Liver (tissue), 9 donors: ENCODE results near the gene PHF19. TPM values are rescaled to one million over a fixed set of nuclear protein-coding genes. Genes with fewer than 3 reads are reported as not detected.

Experiments
- DNase-seq: peaks from one replicate; pipeline ENCODE4 v3.0.0-alpha.2; 2017; ENCODE audit warnings: low spot score
- H3K27ac ChIP-seq, 2 donors: one replicate each; pipeline ENCODE4 v1.7.0; 2013; ENCODE audit warnings: inconsistent platforms in 2 of 2, low read length in 2 of 2, control low read depth in 1 of 2, low read depth in 1 of 2, mild to moderate bottlenecking in 1 of 2
- H3K27me3 ChIP-seq, 4 donors: one replicate each; pipeline versions ENCODE4 v1.6.1 to v1.7.0; 2013; ENCODE audit warnings: low read length in 3 of 4, inconsistent platforms in 1 of 4, mild to moderate bottlenecking in 1 of 4, moderate library complexity in 1 of 4; ENCODE audit not compliant: control insufficient read depth in 4 of 4, insufficient read depth in 4 of 4
- H3K36me3 ChIP-seq, 4 donors: one replicate each; pipeline versions ENCODE4 v1.6.1 to v1.7.0; 2013; ENCODE audit warnings: low read length in 3 of 4, mild to moderate bottlenecking in 3 of 4, low read depth in 1 of 4, moderate library complexity in 1 of 4; ENCODE audit not compliant: control insufficient read depth in 4 of 4, insufficient read depth in 3 of 4
- H3K4me1 ChIP-seq, 4 donors: one replicate each; pipeline versions ENCODE4 v1.6.1 to v1.7.0; 2013; ENCODE audit warnings: low read length in 3 of 4, mild to moderate bottlenecking in 3 of 4, moderate library complexity in 1 of 4; ENCODE audit not compliant: control insufficient read depth in 4 of 4, insufficient read depth in 4 of 4
- H3K4me3 ChIP-seq, 3 donors: one replicate each; pipeline versions ENCODE4 v1.6.1 to v1.7.0; 2013; ENCODE audit warnings: low read length in 3 of 3, control low read depth in 1 of 3, low read depth in 1 of 3, mild to moderate bottlenecking in 1 of 3
- H3K9ac ChIP-seq, 2 donors: one replicate each; pipeline ENCODE4 v1.7.0; 2013; ENCODE audit warnings: low read length in 2 of 2, mild to moderate bottlenecking in 2 of 2, moderate library complexity in 2 of 2, control low read depth in 1 of 2, low read depth in 1 of 2
- H3K9me3 ChIP-seq, 4 donors: one replicate each; pipeline versions ENCODE4 v1.6.1 to v1.7.0; 2013; ENCODE audit warnings: low read length in 3 of 4; ENCODE audit not compliant: control insufficient read depth in 4 of 4
- CTCF ChIP-seq: fragments of 150-350 bp; IDR thresholded peaks from 2 replicates; pipeline ENCODE4 v1.5.1; 2017; ENCODE audit warnings: improper control_type of control experiment, low read depth, low read length; ENCODE audit not compliant: missing input control
- EGR1 ChIP-seq, 2 donors: IDR thresholded peaks; 2 replicates each; pipeline ENCODE4 v1.6.1; 2016 to 2018; ENCODE audit warnings: antibody characterized with exemption in 2 of 2, low read depth in 2 of 2
- FOXA2 ChIP-seq: IDR thresholded peaks from 2 replicates; pipeline ENCODE4 v1.6.1; 2016; ENCODE audit warnings: antibody characterized with exemption
- GABPA ChIP-seq, 2 donors: IDR thresholded peaks in 1 of 2; conservative IDR thresholded peaks in 1 of 2; 2 replicates each; pipeline ENCODE4 v1.6.1; 2016; ENCODE audit warnings: antibody characterized with exemption in 2 of 2, mild to moderate bottlenecking in 1 of 2, moderate library complexity in 1 of 2
- HNF4A ChIP-seq, 2 donors: conservative IDR thresholded peaks; 2 replicates each; pipeline ENCODE4 v1.6.1; 2016; ENCODE audit warnings: antibody characterized with exemption in 2 of 2, mild to moderate bottlenecking in 2 of 2
- MAX ChIP-seq: IDR thresholded peaks from 2 replicates; pipeline ENCODE4 v1.6.1; 2016; ENCODE audit warnings: antibody characterized with exemption
- NR2F2 ChIP-seq: IDR thresholded peaks from 2 replicates; pipeline ENCODE4 v1.6.1; 2016; ENCODE audit warnings: antibody characterized with exemption
- RAD21 ChIP-seq, 2 donors: IDR thresholded peaks; 2 replicates each; pipeline ENCODE4 v1.6.1; 2016; ENCODE audit warnings: antibody characterized with exemption in 2 of 2, mild to moderate bottlenecking in 2 of 2
- REST ChIP-seq: IDR thresholded peaks from 2 replicates; pipeline ENCODE4 v1.6.1; 2016; ENCODE audit warnings: antibody characterized with exemption, mild to moderate bottlenecking
- RXRA ChIP-seq, 2 donors: IDR thresholded peaks; 2 replicates each; pipeline ENCODE4 v1.6.1; 2017 to 2018; ENCODE audit warnings: antibody characterized with exemption in 2 of 2, mild to moderate bottlenecking in 1 of 2
- SP1 ChIP-seq: IDR thresholded peaks from 2 replicates; pipeline ENCODE4 v1.6.1; 2018; ENCODE audit warnings: antibody characterized with exemption, mild to moderate bottlenecking
- YY1 ChIP-seq: IDR thresholded peaks from 2 replicates; pipeline ENCODE4 v1.6.1; 2016; ENCODE audit warnings: antibody characterized with exemption, mild to moderate bottlenecking
- WGBS: extraction: QIAGEN DNeasy Blood & Tissue Kit; methylation state at CpG from one replicate; pipeline ENCODE4 v1.1.7; 2013; 5-methylcytosine and 5-hydroxymethylcytosine counted together
- polyA plus RNA-seq, 2 donors: library from polyadenylated mRNA; stranded (reverse) in 1 of 2; unstranded in 1 of 2; fragments of 200-250 nt in 1 of 2; fragments of >200 nt in 1 of 2; fragmentation: Nextera tagmentation in 1 of 2; extraction: Ambion mirVana in 1 of 2; gene quantifications; one replicate each; pipeline versions ENCODE4 v1.2.1 to v1.2.3, GENCODE V29; 2013 to 2015
- total RNA-seq, 2 donors: library from RNA; depleted of rRNA; stranded (reverse); fragments of >200 nt; gene quantifications; one replicate each; pipeline ENCODE4 v1.2.3, GENCODE V29; 2014
- TF ChIP-seq, protein P1 (sequence below): IDR thresholded peaks from 2 replicates; pipeline ENCODE4 v1.6.1; 2016; ENCODE audit warnings: antibody characterized with exemption
- donor health status: healthy.
- donor health status: healthy.
- donor health status: healthy.
- donor health status: healthy.
- donor health status: healthy.

Gene PHF19
- total and polyA plus RNA-seq, 4 donors, result 1.9 to 16.0 (median 3.5) TPM

DNA sequence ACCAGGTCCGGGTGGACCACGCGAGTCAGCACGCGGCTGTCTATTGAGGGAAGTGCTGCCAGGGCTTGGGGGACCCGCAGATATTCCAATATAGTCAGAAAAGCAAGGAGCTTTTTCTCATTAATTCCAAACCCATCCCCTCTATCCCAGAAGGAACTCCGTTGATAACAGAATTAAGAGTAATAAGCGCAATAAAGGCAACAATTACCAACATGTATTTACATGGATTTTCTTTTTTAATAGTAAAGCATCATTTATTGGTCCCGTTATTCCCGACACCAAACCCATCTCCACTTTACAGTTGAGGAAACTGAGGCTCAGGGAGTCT is 7.7 kb downstream of the PHF19 start:
- H3K27ac ChIP-seq, result peak overlapping the region; percentile 60 to 71
- peak overlapping the region in 1 of 2 donors; percentile 50 for H3K9ac ChIP-seq
- H3K27me3 ChIP-seq, result no peaks in the 10 kb centered on the region
- H3K36me3 ChIP-seq, result no peaks in the 10 kb centered on the region
- TF ChIP-seq EGR1 (IDR thresholded peaks at IDR 0.05; ENCODE audit: low read depth in 2 of 2), result no peak
- H3K9me3 ChIP-seq, result no peaks in the 10 kb centered on the region
- H3K4me3 ChIP-seq, result peak overlapping the region; percentile 73 to 82 (median 80)
- no peak for DNase-seq
- WGBS, result 35% methylated on average over 10 of the region's 10 CpGs
- peaks cover 0 to 16% (median 7%) of the 10 kb centered on the region in 4 donors for H3K4me1 ChIP-seq

DNA sequence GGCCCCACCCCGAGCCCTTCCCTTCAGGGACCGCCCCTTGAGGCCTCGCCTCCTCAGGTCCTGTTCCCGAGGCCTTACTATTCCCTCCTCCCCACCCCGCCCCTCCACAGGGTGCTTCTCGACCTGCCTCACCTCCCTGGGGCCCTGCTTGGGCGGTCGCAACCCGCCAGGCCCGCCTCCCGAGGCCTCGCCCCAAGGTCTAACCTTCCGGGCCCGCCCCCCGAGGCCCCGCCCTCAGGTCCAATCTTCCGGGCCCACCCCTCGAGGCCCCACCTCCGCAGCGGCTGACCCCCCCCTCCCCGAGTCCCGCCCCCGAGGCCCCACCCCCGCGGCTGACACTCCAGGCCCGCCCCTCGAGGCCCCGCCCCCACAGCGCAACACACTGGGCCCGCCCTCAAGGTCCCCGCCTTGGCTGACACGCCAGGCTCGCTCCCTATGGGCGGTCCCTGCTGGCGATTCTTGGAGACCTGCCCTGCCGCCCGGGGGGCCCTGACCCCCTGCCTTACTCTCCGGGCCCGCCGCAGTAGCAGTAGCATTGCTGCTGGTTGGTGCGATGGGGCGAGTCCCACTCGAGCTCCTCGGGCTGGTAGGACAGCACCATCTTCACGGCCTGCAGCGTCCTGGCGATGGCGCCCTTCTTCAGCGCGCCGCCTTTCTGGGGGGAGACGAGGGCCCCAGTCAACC is 8.2 kb downstream of the PHF19 start:
- 3% methylated on average over 52 of the region's 52 CpGs for WGBS
- no peak for TF ChIP-seq CTCF
- peak; percentile 81 for TF ChIP-seq SP1
- peak; percentile 49 for TF ChIP-seq YY1
- TF ChIP-seq, protein P1, sequence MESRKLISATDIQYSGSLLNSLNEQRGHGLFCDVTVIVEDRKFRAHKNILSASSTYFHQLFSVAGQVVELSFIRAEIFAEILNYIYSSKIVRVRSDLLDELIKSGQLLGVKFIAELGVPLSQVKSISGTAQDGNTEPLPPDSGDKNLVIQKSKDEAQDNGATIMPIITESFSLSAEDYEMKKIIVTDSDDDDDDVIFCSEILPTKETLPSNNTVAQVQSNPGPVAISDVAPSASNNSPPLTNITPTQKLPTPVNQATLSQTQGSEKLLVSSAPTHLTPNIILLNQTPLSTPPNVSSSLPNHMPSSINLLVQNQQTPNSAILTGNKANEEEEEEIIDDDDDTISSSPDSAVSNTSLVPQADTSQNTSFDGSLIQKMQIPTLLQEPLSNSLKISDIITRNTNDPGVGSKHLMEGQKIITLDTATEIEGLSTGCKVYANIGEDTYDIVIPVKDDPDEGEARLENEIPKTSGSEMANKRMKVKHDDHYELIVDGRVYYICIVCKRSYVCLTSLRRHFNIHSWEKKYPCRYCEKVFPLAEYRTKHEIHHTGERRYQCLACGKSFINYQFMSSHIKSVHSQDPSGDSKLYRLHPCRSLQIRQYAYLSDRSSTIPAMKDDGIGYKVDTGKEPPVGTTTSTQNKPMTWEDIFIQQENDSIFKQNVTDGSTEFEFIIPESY, result no peak
- peak; percentile 32 to 39 for TF ChIP-seq HNF4A (conservative IDR thresholded peaks at IDR 0.05)
- TF ChIP-seq GABPA (IDR thresholded peaks at IDR 0.05 in 1 of 2, conservative IDR thresholded peaks at IDR 0.05 in 1 of 2), result peak in 1 of 2 donors; percentile 65
- peak; percentile 48 to 57 for TF ChIP-seq RAD21 (IDR thresholded peaks at IDR 0.05)
- peak in 1 of 2 donors; percentile 37 for TF ChIP-seq RXRA (IDR thresholded peaks at IDR 0.05)
- H3K9me3 ChIP-seq, result no peaks in the 10 kb centered on the region
- H3K27me3 ChIP-seq, result no peaks in the 10 kb centered on the region
- DNase-seq, result peak; percentile 100
- H3K4me3 ChIP-seq, result peak overlapping the region; percentile 73 to 82 (median 80)
- peaks cover 0 to under 1% (median 0%) of the 10 kb centered on the region in 4 donors for H3K36me3 ChIP-seq
- H3K27ac ChIP-seq, result peak overlapping the region; percentile 60 to 71
- peak overlapping the region in 1 of 2 donors; percentile 50 for H3K9ac ChIP-seq
- peaks cover 0 to 16% (median 7%) of the 10 kb centered on the region in 4 donors for H3K4me1 ChIP-seq

DNA sequence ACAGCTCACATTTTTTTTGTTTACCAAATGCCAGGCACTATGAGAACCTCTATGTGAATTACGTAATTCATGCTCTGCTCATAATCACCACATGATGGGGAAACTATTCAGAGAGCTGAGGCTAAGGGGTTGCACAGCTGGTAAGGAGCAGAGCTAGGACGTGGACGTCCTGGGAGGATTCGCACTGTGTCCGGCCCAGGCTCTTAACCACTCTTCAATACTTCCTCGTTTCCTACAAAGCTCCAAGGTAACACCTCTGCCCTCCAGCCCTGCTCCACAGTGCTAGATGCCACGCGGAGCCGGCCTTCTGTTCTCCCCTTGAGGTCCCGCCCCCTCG is 8.7 kb downstream of the PHF19 start:
- H3K36me3 ChIP-seq, result peaks cover 0 to 2% (median 0%) of the 10 kb centered on the region in 4 donors

More for the DNA sequence above, 8.7 kb downstream of the PHF19 start:
- 21% methylated on average over 11 of the region's 11 CpGs for WGBS
- no peak overlapping the region for H3K9ac ChIP-seq
- H3K9me3 ChIP-seq, result no peaks in the 10 kb centered on the region
- H3K4me1 ChIP-seq, result peaks cover 0 to 16% (median 7%) of the 10 kb centered on the region in 4 donors
- TF ChIP-seq SP1, result no peak
- peak in 1 of 2 donors; percentile 37 for TF ChIP-seq RAD21 (IDR thresholded peaks at IDR 0.05)
- TF ChIP-seq GABPA (IDR thresholded peaks at IDR 0.05 in 1 of 2, conservative IDR thresholded peaks at IDR 0.05 in 1 of 2), result no peak
- no peak for TF ChIP-seq REST
- no peak for TF ChIP-seq RXRA (IDR thresholded peaks at IDR 0.05)
- TF ChIP-seq MAX, result no peak
- TF ChIP-seq NR2F2, result no peak
- no peak for TF ChIP-seq FOXA2
- DNase-seq, result no peak
- H3K27me3 ChIP-seq, result no peaks in the 10 kb centered on the region
- H3K27ac ChIP-seq, result peak overlapping the region; percentile 58 to 69
- H3K4me3 ChIP-seq, result peak overlapping the region; percentile 33 to 42 (median 41)
